ENCODE data around the gene CCNF. TPM values are rescaled to one million over a fixed set of nuclear protein-coding genes. Genes with fewer than 3 reads are reported as not detected.

Gene CCNF
- total RNA-seq, 4 donors from 2014 or later, result 0.27 to 2.1 (median 0.82) TPM

DNA sequence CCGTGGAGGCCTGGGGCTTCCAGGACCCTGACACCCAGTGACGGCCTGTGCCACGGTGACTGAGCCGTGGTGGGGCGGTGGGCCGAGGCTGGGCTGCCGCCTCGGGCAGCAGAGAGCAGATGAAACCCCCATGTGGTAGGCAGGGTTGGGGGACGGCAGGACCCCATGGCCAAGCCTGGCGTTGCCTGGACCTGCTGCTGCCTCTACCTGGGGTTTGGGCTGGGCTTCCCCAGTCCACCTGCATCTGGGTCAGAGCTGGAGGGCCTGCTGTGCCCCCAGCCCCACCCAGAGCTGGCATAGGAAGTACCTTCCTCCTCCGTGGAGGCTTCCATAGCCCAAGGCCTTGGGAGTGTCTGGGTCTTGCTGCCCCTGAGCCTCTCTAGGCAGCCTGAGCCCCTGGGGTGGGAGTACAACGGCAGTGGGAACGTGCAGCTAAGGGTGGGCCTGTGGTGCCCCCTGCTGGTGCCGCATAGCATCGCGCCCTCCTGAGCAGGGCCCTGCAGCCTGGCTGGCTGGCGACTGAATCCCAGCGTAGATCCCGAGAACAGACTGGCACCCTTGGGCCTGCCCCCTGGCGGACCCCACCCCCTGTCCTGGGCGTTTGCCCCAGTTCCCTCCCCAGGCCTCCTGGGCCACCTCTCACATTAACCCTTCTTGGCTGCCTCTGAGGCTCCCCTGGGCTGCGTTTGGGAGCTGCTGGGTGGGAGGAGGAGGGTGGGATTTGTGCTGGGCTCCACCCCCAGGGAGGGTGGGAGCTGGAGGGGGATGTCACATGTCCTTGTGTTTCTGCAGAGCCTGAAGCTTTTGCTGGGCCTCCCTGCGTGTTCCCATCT, 71.9 kb downstream of the CCNF start:
- H3K4me3 ChIP-seq, result peak overlapping the region in 1 of 2 donors; percentile 45
- no peaks in the 10 kb centered on the region for H3K27me3 ChIP-seq
- peaks cover 0 to 53% (median 26%) of the 10 kb centered on the region in 3 donors for H3K4me1 ChIP-seq
- H3K27ac ChIP-seq, result peak overlapping the region in 3 of 4 donors; percentile 51 to 68 (median 58)
- no peak for TF ChIP-seq EP300 (IDR thresholded peaks at IDR 0.05)
- TF ChIP-seq, protein P1, sequence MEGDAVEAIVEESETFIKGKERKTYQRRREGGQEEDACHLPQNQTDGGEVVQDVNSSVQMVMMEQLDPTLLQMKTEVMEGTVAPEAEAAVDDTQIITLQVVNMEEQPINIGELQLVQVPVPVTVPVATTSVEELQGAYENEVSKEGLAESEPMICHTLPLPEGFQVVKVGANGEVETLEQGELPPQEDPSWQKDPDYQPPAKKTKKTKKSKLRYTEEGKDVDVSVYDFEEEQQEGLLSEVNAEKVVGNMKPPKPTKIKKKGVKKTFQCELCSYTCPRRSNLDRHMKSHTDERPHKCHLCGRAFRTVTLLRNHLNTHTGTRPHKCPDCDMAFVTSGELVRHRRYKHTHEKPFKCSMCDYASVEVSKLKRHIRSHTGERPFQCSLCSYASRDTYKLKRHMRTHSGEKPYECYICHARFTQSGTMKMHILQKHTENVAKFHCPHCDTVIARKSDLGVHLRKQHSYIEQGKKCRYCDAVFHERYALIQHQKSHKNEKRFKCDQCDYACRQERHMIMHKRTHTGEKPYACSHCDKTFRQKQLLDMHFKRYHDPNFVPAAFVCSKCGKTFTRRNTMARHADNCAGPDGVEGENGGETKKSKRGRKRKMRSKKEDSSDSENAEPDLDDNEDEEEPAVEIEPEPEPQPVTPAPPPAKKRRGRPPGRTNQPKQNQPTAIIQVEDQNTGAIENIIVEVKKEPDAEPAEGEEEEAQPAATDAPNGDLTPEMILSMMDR (IDR thresholded peaks at IDR 0.05), result peak in 3 of 4 experiments; percentile 97 to 100 (median 98)
- no peaks in the 10 kb centered on the region for H3K9me3 ChIP-seq
- H3K36me3 ChIP-seq, result peaks cover 0 to 42% of the 10 kb centered on the region in 2 donors
- peak; percentile 92 for ATAC-seq
- no CpG with 5 or more reads among the region's 23 CpGs for WGBS, 2 donors (ENCODE audit: low coverage in 1 of 2)

DNA sequence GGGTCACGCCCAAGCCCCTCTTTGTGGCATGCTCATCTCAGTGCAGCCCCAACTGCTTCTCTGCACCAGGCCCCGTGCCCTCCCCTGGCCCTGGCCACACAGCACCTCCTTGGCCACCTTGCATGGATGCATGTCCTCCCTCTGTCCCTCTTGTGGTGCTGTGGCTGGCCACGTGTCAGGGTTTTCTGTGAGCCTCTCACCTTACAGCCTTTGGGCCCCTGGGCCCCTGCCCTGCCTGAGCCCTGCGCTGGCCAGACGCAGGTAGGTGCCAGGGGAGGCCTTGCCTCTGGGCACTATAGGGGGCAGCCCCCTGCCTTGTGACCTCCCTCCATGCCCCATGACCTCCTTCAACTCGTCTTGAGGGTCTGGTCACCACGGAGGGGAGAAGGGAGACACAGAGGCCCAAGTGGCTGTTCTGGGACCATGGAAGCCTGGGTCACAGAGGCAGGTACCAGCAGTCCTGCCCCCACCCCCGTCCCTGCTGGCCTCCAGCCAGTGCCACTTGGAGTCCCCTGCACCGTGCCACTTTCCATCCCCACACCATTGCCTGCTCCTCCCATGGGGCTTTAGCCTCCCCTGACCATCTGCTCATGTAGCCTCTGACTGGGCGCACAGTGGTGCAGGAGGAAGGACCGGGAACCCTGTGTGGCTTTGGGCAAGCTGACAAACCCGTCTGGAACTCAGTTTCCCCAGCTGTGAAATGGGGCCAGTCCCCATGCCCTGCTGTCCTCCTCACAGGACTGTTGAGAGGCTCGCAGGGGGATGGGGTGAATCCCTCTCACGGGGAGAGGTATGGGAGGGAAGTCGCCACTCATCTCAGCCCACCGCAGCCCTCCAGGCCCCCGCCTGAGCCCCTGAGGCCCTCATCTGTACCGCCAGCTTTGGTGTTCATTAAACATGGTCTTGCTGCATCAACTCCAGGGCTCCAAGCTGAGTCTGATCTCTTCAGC, 73.0 kb downstream of the CCNF start:
- H3K36me3 ChIP-seq, result peaks cover 0 to 36% of the 10 kb centered on the region in 2 donors
- ATAC-seq, result no peak
- H3K4me1 ChIP-seq, result peaks cover 0 to 47% (median 25%) of the 10 kb centered on the region in 3 donors
- no peaks in the 10 kb centered on the region for H3K27me3 ChIP-seq
- H3K27ac ChIP-seq, result peak overlapping the region in 3 of 4 donors; percentile 30 to 68 (median 58)
- H3K4me3 ChIP-seq, result peak overlapping the region in 1 of 2 donors; percentile 45
- WGBS, 2 donors (ENCODE audit: low coverage in 1 of 2), result 57% methylated on average over 3 of the region's 18 CpGs; no CpG with 5 or more reads in 1 of the 2 donors
- TF ChIP-seq POLR2A (IDR thresholded peaks at IDR 0.05) (no peak), EP300 (IDR thresholded peaks at IDR 0.05) (no peak), POLR2AphosphoS5 (IDR thresholded peaks at IDR 0.05) (no peak)
- TF ChIP-seq, protein P1 (IDR thresholded peaks at IDR 0.05), result no peak
- H3K9me3 ChIP-seq, result no peaks in the 10 kb centered on the region

DNA sequence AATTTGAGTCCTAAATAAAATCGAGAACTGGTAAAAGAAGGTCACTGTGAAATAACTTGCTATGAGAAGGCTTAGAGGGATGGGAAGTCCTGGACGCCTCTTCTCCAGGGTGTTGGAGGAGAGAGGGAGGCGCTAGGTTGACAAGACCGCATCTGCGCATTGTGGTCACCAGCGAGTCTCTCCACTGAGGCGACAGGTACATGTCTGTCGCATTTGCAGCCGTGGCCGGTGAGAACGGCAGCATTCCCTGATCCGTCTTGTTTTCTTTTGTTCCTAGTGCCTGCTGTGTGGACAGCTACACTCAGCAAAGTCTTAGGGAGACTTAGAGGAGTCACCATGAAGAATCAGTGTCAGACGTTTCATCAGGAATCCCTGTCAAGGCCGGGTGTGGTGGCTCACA, 76.4 kb downstream of the CCNF start:
- Histone ChIP-seq H3K27ac (no peak overlapping the region), H3K36me3 (peaks cover 0 to 7% of the 10 kb centered on the region in 2 donors), H3K4me1 (peaks cover 0 to 25% (median 11%) of the 10 kb centered on the region in 3 donors), H3K9me3 (no peaks in the 10 kb centered on the region), H3K4me3 (no peak overlapping the region), H3K27me3 (no peaks in the 10 kb centered on the region)
- ATAC-seq, result no peak
- TF ChIP-seq, protein P1 (IDR thresholded peaks at IDR 0.05), result no peak
- TF ChIP-seq POLR2AphosphoS5 (IDR thresholded peaks at IDR 0.05) (no peak), EP300 (IDR thresholded peaks at IDR 0.05) (no peak), POLR2A (IDR thresholded peaks at IDR 0.05) (no peak)
- 86 to 100% methylated on average over 1 to 13 of the region's 14 CpGs for WGBS, 2 donors (ENCODE audit: low coverage in 1 of 2)

DNA sequence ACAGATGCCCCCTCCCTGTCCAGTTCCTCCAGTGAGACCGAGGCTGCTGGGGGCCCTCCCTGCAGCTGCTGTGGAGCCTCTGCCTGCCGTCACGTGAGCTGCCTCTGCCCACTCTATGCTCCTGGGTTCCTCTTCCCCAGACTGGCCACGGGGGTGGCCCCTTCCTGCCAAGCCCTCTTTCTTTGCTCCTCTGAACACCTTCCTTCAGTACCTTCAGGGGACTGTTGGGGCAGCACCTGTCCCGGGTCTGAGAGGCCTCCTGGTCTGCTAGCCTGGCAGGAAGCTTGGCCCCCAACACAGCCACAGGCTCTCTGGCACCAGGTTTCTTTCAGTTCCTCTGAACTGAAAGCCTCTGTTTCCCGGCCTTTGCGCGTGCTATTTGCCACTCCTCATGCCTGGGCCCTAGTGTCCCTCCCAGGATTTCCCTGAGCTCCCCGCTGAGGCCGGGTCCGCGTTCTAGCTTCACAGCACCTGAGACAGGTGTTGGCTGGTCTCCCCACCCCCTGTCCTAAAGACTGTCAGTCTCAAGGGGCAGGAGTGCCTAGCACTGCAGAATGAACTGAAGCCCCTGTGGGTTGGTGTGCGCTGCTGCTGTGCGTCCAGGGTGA, 77.9 kb downstream of the CCNF start:
- peak; percentile 26 for ATAC-seq
- H3K27ac ChIP-seq, result peak overlapping the region in 3 of 4 donors; percentile 17 to 49 (median 37)
- H3K4me1 ChIP-seq, result peaks cover 0 to 24% (median 6%) of the 10 kb centered on the region in 3 donors
- H3K4me3 ChIP-seq, result no peak overlapping the region
- H3K9me3 ChIP-seq, result no peaks in the 10 kb centered on the region
- H3K27me3 ChIP-seq, result no peaks in the 10 kb centered on the region
- H3K36me3 ChIP-seq, result peaks cover 0 to 7% of the 10 kb centered on the region in 2 donors
- WGBS, 2 donors (ENCODE audit: low coverage in 1 of 2), result 60 to 71% methylated on average over 1 to 4 of the region's 14 CpGs
- TF ChIP-seq, protein P1 (IDR thresholded peaks at IDR 0.05), result no peak
- TF ChIP-seq POLR2AphosphoS5 (IDR thresholded peaks at IDR 0.05), result no peak
- no peak for TF ChIP-seq EP300 (IDR thresholded peaks at IDR 0.05)
- TF ChIP-seq POLR2A (IDR thresholded peaks at IDR 0.05), result no peak
